Measurements from ENCODE around the gene PLCB2. TPM values are rescaled to one million over a fixed set of nuclear protein-coding genes. Genes with fewer than 3 reads are reported as not detected.

Gene PLCB2
- total RNA-seq, 1 donor from 2014 or later = 0.81 TPM

- no peak for DNase-seq (ENCODE audit: low read depth)
- no peak for TF ChIP-seq CTCF (conservative IDR thresholded peaks at IDR 0.05; ENCODE audit: low read depth, low read length)
- no peak overlapping the region for H3K4me3 ChIP-seq (ENCODE audit: low read depth, low read length)
These were observed 22.6 kb downstream of the PLCB2 start for GRCh38 chr15:40285151-40285550.

GRCh38 chr15:40283615-40284300 lies 24.0 kb downstream of the PLCB2 start:
- no peak for TF ChIP-seq CTCF (conservative IDR thresholded peaks at IDR 0.05; ENCODE audit: low read depth, low read length)
- DNase-seq (ENCODE audit: low read depth) = no peak
- H3K4me3 ChIP-seq (ENCODE audit: low read depth, low read length) = no peak overlapping the region

- no peak for TF ChIP-seq CTCF (conservative IDR thresholded peaks at IDR 0.05; ENCODE audit: low read depth, low read length)
- DNase-seq (ENCODE audit: low read depth) = no peak
- H3K4me3 ChIP-seq (ENCODE audit: low read depth, low read length) = peak within 1 kb of the TSS; percentile 35
These were observed 24.7 kb downstream of the PLCB2 start, which contains the start of gene ANKRD63 for GRCh38 chr15:40282869-40283614. Gene ANKRD63, minus strand, starts transcription at chr15:40283064. Its CDS starts 478 bp downstream, at chr15:40282586.

GRCh38 chr15:40282147-40282868 lies 25.4 kb downstream of the PLCB2 start:
- H3K4me3 ChIP-seq (ENCODE audit: low read depth, low read length) = peak overlapping the region; percentile 35
- DNase-seq (ENCODE audit: low read depth) = no peak
- peak; percentile 22 for TF ChIP-seq CTCF (conservative IDR thresholded peaks at IDR 0.05; ENCODE audit: low read depth, low read length)

GRCh38 chr15:40281801-40282146 lies 26.0 kb downstream of the PLCB2 start:
- TF ChIP-seq CTCF (conservative IDR thresholded peaks at IDR 0.05; ENCODE audit: low read depth, low read length) = no peak
- no peak for DNase-seq (ENCODE audit: low read depth)
- peak overlapping the region; percentile 35 for H3K4me3 ChIP-seq (ENCODE audit: low read depth, low read length)

- H3K4me3 ChIP-seq (ENCODE audit: low read depth, low read length) = no peak overlapping the region
- no peak for TF ChIP-seq CTCF (conservative IDR thresholded peaks at IDR 0.05; ENCODE audit: low read depth, low read length)
- no peak for DNase-seq (ENCODE audit: low read depth)
These were observed 26.5 kb downstream of the PLCB2 start for GRCh38 chr15:40281057-40281800.
